Measurements from ENCODE around the gene EIF2AK3.

The EIF2AK3 gene

DNA sequence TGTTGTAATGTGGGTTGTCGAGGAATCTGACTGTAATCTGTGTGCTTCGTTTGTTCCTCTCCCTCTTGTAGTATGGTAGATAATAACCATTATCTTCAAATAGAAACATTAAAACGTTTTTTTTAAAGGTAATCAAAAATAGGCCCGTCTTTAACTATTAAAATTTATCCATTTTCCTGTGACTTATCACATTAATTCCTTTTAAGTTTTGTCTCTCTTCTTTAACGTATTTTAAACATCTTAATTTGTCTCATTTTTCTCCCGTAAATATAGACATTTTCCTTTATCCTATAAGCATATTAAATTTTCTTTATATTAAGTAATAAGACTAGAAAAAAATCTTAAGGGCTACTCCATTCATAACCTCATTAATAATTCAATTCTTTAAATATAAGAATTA lies 41.3 kb downstream of the EIF2AK3 start:
- H3K9ac ChIP-seq (ENCODE audit: low read length): no peak overlapping the region
- no peak overlapping the region for H3K4me2 ChIP-seq (ENCODE audit: low read length)
- no peak overlapping the region for H3K4me3 ChIP-seq (ENCODE audit: low read depth, low read length, poor library complexity, severe bottlenecking)
- H4K20me1 ChIP-seq (ENCODE audit: insufficient read depth, low read length): no peaks in the 10 kb centered on the region
- H2AFZ ChIP-seq (ENCODE audit: low read length): no peak overlapping the region
- no peaks in the 10 kb centered on the region for H3K79me2 ChIP-seq (ENCODE audit: insufficient read depth, low read length)
- H3K36me3 ChIP-seq (ENCODE audit: insufficient read depth, low read length): peaks cover 81% of the 10 kb centered on the region
- H3K27ac ChIP-seq (ENCODE audit: low read depth, low read length, poor library complexity, severe bottlenecking): no peak overlapping the region
- no peaks in the 10 kb centered on the region for H3K4me1 ChIP-seq (ENCODE audit: insufficient read depth, low read length, severe bottlenecking)
- H3F3A ChIP-seq (ENCODE audit: insufficient read depth, low read length): no peaks in the 10 kb centered on the region
- H3K27me3 ChIP-seq (ENCODE audit: insufficient read depth, low read length): no peaks in the 10 kb centered on the region
- TF ChIP-seq, protein P1, sequence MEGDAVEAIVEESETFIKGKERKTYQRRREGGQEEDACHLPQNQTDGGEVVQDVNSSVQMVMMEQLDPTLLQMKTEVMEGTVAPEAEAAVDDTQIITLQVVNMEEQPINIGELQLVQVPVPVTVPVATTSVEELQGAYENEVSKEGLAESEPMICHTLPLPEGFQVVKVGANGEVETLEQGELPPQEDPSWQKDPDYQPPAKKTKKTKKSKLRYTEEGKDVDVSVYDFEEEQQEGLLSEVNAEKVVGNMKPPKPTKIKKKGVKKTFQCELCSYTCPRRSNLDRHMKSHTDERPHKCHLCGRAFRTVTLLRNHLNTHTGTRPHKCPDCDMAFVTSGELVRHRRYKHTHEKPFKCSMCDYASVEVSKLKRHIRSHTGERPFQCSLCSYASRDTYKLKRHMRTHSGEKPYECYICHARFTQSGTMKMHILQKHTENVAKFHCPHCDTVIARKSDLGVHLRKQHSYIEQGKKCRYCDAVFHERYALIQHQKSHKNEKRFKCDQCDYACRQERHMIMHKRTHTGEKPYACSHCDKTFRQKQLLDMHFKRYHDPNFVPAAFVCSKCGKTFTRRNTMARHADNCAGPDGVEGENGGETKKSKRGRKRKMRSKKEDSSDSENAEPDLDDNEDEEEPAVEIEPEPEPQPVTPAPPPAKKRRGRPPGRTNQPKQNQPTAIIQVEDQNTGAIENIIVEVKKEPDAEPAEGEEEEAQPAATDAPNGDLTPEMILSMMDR (IDR thresholded peaks at IDR 0.05; ENCODE audit: low read length): no peak
- no peak for TF ChIP-seq EZH2 (IDR thresholded peaks at IDR 0.05; ENCODE audit: borderline replicate concordance, low read length)
- H3K9me2 ChIP-seq (ENCODE audit: low read depth, low read length): no peaks in the 10 kb centered on the region
- H3K9me3 ChIP-seq (ENCODE audit: low read length): no peaks in the 10 kb centered on the region

DNA sequence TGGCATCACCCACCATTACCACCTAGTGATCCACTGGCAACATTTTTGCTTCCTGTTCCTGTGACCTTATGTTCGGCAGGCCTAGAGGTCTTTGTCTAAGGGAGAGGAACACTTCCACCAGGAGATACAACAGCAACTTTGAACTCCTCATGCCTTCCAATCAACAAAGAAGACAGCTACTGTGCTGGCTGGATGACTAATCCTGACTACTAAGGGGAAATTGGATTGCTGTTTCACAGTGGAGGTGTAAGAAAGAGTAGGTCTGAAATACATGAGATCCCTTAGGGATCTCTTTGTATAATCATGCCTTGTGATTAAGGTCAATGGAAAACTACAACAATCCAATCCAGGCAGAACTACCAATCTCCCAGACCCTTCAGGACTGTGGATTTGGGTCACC lies 45.2 kb downstream of the EIF2AK3 start:
- Histone ChIP-seq H3K4me2 (ENCODE audit: low read length) (no peak overlapping the region), H3K4me3 (ENCODE audit: low read depth, low read length, poor library complexity, severe bottlenecking) (no peak overlapping the region), H3K36me3 (ENCODE audit: insufficient read depth, low read length) (peaks cover 82% of the 10 kb centered on the region)

DNA sequence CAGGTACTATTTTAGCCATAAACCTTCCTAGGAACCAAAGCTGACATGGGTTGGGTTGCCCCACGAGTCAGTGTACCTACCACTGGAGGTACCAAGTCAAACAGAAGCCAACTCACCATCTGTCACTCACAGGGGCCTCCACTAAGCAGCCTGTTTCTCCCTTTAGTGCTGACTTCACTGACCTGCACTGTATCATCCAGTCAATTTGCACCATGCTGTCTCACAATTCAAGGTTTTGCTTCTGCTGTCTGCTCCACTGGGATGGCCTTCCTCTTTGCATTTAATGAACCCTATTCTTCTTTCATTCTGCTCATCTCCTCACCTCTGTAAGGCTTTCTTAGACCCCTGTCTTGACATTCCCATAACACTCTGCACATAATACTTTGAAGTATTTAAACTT lies 47.2 kb downstream of the EIF2AK3 start:
- peaks cover 85% of the 10 kb centered on the region for H3K36me3 ChIP-seq (ENCODE audit: insufficient read depth, low read length)
- no peaks in the 10 kb centered on the region for H3K4me1 ChIP-seq (ENCODE audit: insufficient read depth, low read length, severe bottlenecking)
- H3K79me2 ChIP-seq (ENCODE audit: insufficient read depth, low read length): no peaks in the 10 kb centered on the region
- no peaks in the 10 kb centered on the region for H3F3A ChIP-seq (ENCODE audit: insufficient read depth, low read length)
- TF ChIP-seq EZH2 (IDR thresholded peaks at IDR 0.05; ENCODE audit: borderline replicate concordance, low read length): no peak
- TF ChIP-seq, protein P1 (IDR thresholded peaks at IDR 0.05; ENCODE audit: low read length): no peak
- H3K4me3 ChIP-seq (ENCODE audit: low read depth, low read length, poor library complexity, severe bottlenecking): no peak overlapping the region
- H3K9ac ChIP-seq (ENCODE audit: low read length): no peak overlapping the region
- no peak overlapping the region for H3K4me2 ChIP-seq (ENCODE audit: low read length)
- H3K9me3 ChIP-seq (ENCODE audit: low read length): no peaks in the 10 kb centered on the region
- no peaks in the 10 kb centered on the region for H3K27me3 ChIP-seq (ENCODE audit: insufficient read depth, low read length)
- H2AFZ ChIP-seq (ENCODE audit: low read length): no peak overlapping the region
- no peaks in the 10 kb centered on the region for H4K20me1 ChIP-seq (ENCODE audit: insufficient read depth, low read length)
- H3K27ac ChIP-seq (ENCODE audit: low read depth, low read length, poor library complexity, severe bottlenecking): no peak overlapping the region
- no peaks in the 10 kb centered on the region for H3K9me2 ChIP-seq (ENCODE audit: low read depth, low read length)

More for the DNA sequence above, 45.2 kb downstream of the EIF2AK3 start:
- TF ChIP-seq, protein P1 (IDR thresholded peaks at IDR 0.05; ENCODE audit: low read length): no peak
- no peak for TF ChIP-seq EZH2 (IDR thresholded peaks at IDR 0.05; ENCODE audit: borderline replicate concordance, low read length)
- H4K20me1 ChIP-seq (ENCODE audit: insufficient read depth, low read length): no peaks in the 10 kb centered on the region
- H3K27me3 ChIP-seq (ENCODE audit: insufficient read depth, low read length): no peaks in the 10 kb centered on the region
- no peaks in the 10 kb centered on the region for H3K9me2 ChIP-seq (ENCODE audit: low read depth, low read length)
- no peak overlapping the region for H3K27ac ChIP-seq (ENCODE audit: low read depth, low read length, poor library complexity, severe bottlenecking)
- no peaks in the 10 kb centered on the region for H3F3A ChIP-seq (ENCODE audit: insufficient read depth, low read length)
- H3K4me1 ChIP-seq (ENCODE audit: insufficient read depth, low read length, severe bottlenecking): no peaks in the 10 kb centered on the region
- no peaks in the 10 kb centered on the region for H3K79me2 ChIP-seq (ENCODE audit: insufficient read depth, low read length)
- H3K9ac ChIP-seq (ENCODE audit: low read length): no peak overlapping the region
- no peak overlapping the region for H2AFZ ChIP-seq (ENCODE audit: low read length)
- no peaks in the 10 kb centered on the region for H3K9me3 ChIP-seq (ENCODE audit: low read length)

Measured in OCI-LY1 (cell line).